Measurements from ENCODE around the gene FKBP8. TPM values are rescaled to one million over a fixed set of nuclear protein-coding genes. Genes with fewer than 3 reads are reported as not detected.
"Not testable (repeated sequence)": the region's sequence is repeated elsewhere in the genome, so short reads cannot be mapped to it uniquely, and the experiment has no call there.

FKBP8 gene
- polyA plus RNA-seq, 3 donors, result 78.0 to 159 (median 81.2) TPM

DNA sequence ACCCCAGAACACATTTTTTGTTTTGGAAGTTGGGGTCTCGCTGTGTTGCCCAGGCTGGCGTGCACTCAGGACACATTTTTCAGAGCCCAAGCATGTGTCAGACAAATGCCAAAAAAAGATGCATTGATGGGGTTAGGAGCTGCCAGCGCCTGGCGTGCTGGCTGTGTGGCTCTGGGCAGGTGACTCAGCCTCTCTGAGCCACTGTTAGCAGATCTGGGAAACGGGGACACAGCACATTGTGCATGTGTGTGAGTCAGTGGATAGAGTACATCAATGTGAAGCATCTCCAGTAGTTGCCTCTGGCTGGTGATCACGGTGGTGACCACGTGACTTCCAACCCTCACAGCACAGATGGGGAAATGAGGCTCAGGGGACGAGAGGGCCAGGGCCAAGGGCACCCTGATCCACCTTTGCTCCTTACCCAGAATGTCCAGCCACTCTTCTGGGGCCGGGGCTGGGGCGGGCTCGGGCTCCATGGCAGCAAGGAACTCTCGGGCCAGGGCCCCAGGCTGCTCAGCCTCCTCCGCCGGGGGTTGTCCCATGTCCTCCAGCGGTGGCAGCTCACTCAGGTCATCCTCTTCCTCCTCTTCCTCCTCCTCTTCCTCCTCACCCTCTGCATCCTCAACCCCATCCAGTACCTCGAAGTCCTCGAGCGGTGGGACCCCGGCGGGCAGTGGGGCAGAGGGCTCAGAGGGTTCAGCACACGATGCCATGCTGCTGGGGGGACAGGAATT, 1.9 kb downstream of the FKBP8 start:
- Mint-ChIP-seq H3K27me3 (ENCODE audit: low read depth in 3 of 3) (no peaks in the 10 kb centered on the region), H3K4me3 (peak overlapping the region in 1 of 2 donors; percentile 31), H3K9me3 (no peaks in the 10 kb centered on the region), H3K36me3 (peaks cover 44 to 50% of the 10 kb centered on the region in 2 donors), H3K27ac (peak overlapping the region in 3 of 7 donors; percentile 65 to 82 (median 81)), H3K4me1 (peaks cover 30% of the 10 kb centered on the region)
- peaks cover 16% of the 10 kb centered on the region for H3K79me2 ChIP-seq (ENCODE audit: insufficient read depth, low read length)
- peaks cover 38 to 52% of the 10 kb centered on the region in 2 donors for H3K36me3 ChIP-seq (replicated peaks in 1 of 2; ENCODE audit: control insufficient read depth in 1 of 2, insufficient read depth in 2 of 2, low read length in 2 of 2)
- TF ChIP-seq, protein P1, sequence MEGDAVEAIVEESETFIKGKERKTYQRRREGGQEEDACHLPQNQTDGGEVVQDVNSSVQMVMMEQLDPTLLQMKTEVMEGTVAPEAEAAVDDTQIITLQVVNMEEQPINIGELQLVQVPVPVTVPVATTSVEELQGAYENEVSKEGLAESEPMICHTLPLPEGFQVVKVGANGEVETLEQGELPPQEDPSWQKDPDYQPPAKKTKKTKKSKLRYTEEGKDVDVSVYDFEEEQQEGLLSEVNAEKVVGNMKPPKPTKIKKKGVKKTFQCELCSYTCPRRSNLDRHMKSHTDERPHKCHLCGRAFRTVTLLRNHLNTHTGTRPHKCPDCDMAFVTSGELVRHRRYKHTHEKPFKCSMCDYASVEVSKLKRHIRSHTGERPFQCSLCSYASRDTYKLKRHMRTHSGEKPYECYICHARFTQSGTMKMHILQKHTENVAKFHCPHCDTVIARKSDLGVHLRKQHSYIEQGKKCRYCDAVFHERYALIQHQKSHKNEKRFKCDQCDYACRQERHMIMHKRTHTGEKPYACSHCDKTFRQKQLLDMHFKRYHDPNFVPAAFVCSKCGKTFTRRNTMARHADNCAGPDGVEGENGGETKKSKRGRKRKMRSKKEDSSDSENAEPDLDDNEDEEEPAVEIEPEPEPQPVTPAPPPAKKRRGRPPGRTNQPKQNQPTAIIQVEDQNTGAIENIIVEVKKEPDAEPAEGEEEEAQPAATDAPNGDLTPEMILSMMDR (IDR thresholded peaks at IDR 0.05), result no peak
- peak overlapping the region in 1 of 2 donors; percentile 60 for H3K27ac ChIP-seq (ENCODE audit: low read depth in 1 of 2, low read length in 2 of 2)
- 94% methylated on average over 10 of the region's 21 CpGs for WGBS (ENCODE audit: insufficient coverage)
- H3K9ac ChIP-seq (ENCODE audit: insufficient read depth, low read length, poor library complexity, severe bottlenecking), result no peak overlapping the region
- intact Hi-C loops (cut with micrococcal nuclease), result loop anchor here in 1 of 2 donors (5.0 kb wide), 1 partner anchor 36 kb away; no protein-coding TSS in a partner anchor
- peak in 1 of 3 donors; percentile 40 for DNase-seq
- H3K27me3 ChIP-seq (ENCODE audit: control insufficient read depth in 2 of 2, insufficient read depth in 2 of 2, low read length in 2 of 2), result no peaks in the 10 kb centered on the region
- no peak overlapping the region for H2AFZ ChIP-seq (ENCODE audit: insufficient read depth, low read depth, low read length, poor library complexity, severe bottlenecking)
- no peaks in the 10 kb centered on the region for H4K20me1 ChIP-seq (ENCODE audit: insufficient read depth, low read length)
- H3K4me1 ChIP-seq (ENCODE audit: control insufficient read depth in 1 of 2, insufficient read depth in 2 of 2, low read length in 2 of 2), result peaks cover 21 to 26% of the 10 kb centered on the region in 2 donors
- H3K4me3 ChIP-seq (replicated peaks in 1 of 3; ENCODE audit: low read depth in 2 of 3, low read length in 3 of 3), result peak overlapping the region in 1 of 3 experiments; percentile 80
- H3K4me2 ChIP-seq (replicated peaks; ENCODE audit: extremely low read depth, low read length, poor library complexity, severe bottlenecking), result peak overlapping the region; percentile 77
- no peaks in the 10 kb centered on the region for H3K9me3 ChIP-seq (replicated peaks in 1 of 2; ENCODE audit: control insufficient read depth in 1 of 2, insufficient read depth in 1 of 2, low read length in 2 of 2)

DNA sequence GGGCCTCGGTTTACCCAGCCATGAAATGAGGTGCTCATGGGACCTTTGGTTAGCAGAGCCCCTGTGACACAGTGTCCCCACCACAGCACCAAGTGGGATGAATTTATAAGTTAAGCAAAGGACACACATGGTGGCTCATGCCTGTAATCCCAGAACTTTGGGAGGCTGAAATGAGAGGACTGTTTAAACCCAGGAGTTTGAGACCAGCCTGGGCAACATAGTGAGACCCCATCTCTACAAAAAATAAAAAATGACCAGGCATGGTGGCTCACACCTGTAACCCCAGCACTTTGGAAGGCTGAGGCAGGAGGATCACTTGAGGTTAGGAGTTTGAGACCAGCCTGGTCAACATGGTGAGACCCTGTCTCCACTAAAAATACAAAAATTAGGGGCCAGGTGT, 3.2 kb downstream of the FKBP8 start:
- not testable (repeated sequence) for H4K20me1 ChIP-seq (ENCODE audit: insufficient read depth, low read length); H3K4me2 ChIP-seq (replicated peaks; ENCODE audit: extremely low read depth, low read length, poor library complexity, severe bottlenecking); H3K9me3 Mint-ChIP-seq; H3K4me3 Mint-ChIP-seq; H2AFZ ChIP-seq (ENCODE audit: insufficient read depth, low read depth, low read length, poor library complexity, severe bottlenecking); H3K9ac ChIP-seq (ENCODE audit: insufficient read depth, low read length, poor library complexity, severe bottlenecking); DNase-seq; H3K4me3 ChIP-seq (replicated peaks in 1 of 3; ENCODE audit: low read depth in 2 of 3, low read length in 3 of 3); H3K27me3 ChIP-seq (ENCODE audit: control insufficient read depth in 2 of 2, insufficient read depth in 2 of 2, low read length in 2 of 2); H3K27ac ChIP-seq (ENCODE audit: low read depth in 1 of 2, low read length in 2 of 2); H3K9me3 ChIP-seq (replicated peaks in 1 of 2; ENCODE audit: control insufficient read depth in 1 of 2, insufficient read depth in 1 of 2, low read length in 2 of 2); H3K27me3 Mint-ChIP-seq (ENCODE audit: low read depth in 3 of 3)
- Mint-ChIP-seq H3K4me1 (peaks cover 29% of the 10 kb centered on the region), H3K36me3 (peaks cover 53 to 62% of the 10 kb centered on the region in 2 donors), H3K27ac (peak overlapping the region in 1 of 7 donors; percentile 63)
- peaks cover 21 to 25% of the 10 kb centered on the region in 2 donors for H3K4me1 ChIP-seq (ENCODE audit: control insufficient read depth in 1 of 2, insufficient read depth in 2 of 2, low read length in 2 of 2)
- intact Hi-C loops (cut with micrococcal nuclease), result loop anchor here in 1 of 2 donors (5.0 kb wide), 1 partner anchor 37 kb away; no protein-coding TSS in a partner anchor
- 100% methylated on average over 1 of the region's 1 CpG for WGBS (ENCODE audit: insufficient coverage)
- H3K36me3 ChIP-seq (replicated peaks in 1 of 2; ENCODE audit: control insufficient read depth in 1 of 2, insufficient read depth in 2 of 2, low read length in 2 of 2), result peaks cover 46 to 64% of the 10 kb centered on the region in 2 donors
- peaks cover 16% of the 10 kb centered on the region for H3K79me2 ChIP-seq (ENCODE audit: insufficient read depth, low read length)
